Left renal pelvis (tissue), 4 donors: ENCODE results near the gene MAP2K7. TPM values are rescaled to one million over a fixed set of nuclear protein-coding genes. Genes with fewer than 3 reads are reported as not detected.
"Not testable (repeated sequence)": the region's sequence is repeated elsewhere in the genome, so short reads cannot be mapped to it uniquely, and the experiment has no call there.

Experiments
- DNase-seq, 4 donors: peaks; one replicate each; pipeline ENCODE4 v3.0.0-alpha.2; 2013; ENCODE audit warnings: low read depth in 4 of 4, low spot score in 3 of 4
- polyA plus RNA-seq, 4 donors: library from polyadenylated mRNA; unstranded; fragments of 120-200 nt; gene quantifications; one replicate each; pipeline ENCODE4 v1.2.1, GENCODE V29; 2013; ENCODE audit not compliant: insufficient read length in 4 of 4

MAP2K7 gene
- polyA plus RNA-seq, 4 donors = 20.8 to 41.9 (median 24.8) TPM

DNA sequence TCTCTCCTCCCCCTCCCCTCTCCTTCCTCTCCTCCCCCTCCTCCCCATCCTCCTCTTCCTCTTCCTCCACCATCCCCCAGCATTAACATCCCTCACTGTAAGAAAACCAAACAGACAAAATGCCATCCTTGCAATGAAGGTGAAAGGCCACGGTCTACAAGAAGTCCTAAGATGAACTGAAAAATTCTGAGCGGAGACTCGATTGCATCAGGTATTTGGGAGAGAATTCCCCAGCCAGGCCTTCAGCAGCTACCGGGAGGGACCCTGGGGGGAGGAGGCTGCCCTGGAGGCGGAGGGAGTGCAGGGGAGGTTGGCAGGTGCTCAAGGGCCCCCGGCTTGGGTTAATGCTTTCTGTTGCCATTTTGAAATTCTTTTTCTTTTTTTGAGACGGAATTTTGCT, 49.9 kb downstream of the MAP2K7 start:
- DNase-seq = no peak

DNA sequence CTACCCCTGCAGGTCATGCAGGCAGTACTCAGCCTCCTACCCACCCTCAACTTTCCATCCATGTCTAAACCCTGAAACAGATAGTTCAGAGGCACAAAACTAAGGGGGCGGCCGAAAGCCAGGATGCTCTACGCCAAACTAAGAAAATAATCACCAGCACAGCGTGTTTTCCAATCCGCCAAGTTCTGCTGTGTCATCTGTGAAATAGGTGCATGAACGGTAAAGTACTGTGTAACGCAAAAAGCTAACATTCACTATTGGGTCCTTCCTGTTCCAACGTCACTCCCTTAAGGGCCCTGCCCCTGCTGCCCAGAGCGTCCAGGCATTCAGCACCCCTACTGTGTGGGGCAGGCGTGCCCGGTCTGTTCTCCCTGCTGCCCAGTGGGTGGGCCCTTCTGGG, 52.0 kb downstream of the MAP2K7 start:
- no peak for DNase-seq

DNA sequence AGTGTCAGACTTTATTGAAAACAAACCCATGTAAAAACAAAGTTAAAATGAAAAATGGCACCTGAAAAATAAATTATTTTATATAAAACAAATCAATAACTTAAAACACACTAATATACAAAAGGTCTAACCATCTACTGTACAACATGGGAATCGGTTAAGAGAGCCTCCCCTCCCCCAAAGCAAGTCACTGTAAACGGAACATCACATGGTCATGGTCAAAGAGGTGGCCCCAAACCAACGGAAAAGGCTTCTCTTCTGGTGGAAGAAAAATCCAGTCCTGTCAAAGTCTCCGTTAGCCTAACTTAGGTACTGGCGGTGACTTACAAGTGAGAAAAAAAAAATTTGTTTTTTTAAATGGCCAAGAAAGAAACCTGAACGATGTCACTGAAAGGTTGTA, 55.5 kb downstream of the MAP2K7 start:
- DNase-seq = no peak

DNA sequence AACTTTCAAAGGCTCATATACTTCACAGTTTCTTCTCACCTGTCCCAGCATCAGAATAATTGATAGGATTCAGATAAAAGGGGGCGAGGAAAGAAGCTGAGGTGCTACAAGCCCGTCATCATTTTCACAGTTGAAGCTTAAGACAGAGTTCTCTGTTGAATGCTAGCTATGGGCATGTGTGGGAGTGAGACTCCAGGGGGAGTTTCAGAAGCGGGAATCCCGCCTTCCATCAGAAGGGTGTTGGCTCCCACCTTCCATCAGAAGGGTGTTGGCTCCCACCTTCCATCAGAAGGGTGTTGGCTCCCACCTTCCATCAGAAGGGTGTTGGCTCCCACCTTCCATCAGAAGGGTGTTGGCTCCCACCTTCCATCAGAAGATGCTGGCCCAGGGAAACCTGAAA, 57.4 kb downstream of the MAP2K7 start:
- DNase-seq = not testable (repeated sequence)

DNA sequence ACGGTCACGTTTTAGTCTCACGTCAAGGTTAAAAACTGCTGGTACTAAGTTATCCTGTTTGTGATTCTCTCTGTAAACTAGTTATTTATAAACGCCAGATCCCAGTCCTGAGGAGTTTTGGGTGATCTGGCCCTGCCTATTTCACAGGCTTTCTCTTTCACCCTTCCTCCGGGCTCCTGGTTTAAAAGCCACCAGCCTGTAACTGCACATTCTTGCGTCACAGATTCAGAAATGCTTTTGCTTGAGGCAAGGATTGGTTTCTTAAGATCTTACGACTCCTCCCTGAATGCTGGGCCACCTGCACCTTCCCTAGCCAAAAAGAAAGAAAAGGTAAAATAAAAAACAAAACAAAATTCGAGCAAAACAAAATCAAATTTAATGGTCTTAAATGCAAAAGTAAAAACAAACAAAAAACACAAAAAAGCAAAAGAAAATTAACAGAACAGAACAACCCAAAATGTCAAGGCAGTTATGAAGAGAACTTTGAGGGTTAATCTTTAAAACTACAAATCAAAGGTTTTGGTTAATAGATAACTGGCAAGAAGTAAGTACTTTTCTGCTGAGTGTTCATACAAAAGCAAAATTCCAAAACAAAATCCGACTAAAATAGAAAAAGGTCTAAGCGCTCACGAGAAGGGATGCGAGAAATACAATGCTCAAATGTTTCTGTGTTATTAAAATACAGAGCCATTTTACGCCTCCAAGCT, 58.4 kb downstream of the MAP2K7 start:
- DNase-seq = no peak

DNA sequence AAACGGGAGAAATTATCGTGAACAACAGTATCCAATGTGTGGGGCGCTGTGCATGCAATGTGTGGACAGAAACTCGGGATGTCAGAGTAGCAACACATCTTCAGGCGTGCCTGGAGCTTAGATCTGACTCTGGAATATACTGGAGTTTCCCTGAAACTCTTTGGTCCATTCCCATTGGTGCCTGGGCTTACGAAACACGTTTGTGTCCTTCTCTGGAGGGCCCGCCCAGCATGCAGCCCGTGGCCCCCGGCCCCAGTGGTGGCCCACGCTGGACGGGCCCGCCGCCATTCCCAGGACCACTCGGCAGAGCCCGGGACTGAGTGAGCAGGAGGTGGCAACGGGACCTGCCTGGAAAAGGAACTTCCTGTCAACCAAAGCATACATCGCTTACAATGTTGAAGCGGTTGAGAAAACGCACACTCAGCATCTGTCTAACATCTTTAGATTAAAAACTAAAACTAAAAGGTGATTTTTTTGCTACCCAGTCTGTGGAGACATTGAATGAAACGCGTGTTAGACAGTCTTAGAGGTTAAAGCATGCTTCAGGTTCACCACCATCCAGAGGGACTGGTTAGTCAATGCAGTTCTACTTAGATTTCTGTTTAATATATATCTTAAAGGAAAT, 59.1 kb downstream of the MAP2K7 start:
- no peak for DNase-seq

DNA sequence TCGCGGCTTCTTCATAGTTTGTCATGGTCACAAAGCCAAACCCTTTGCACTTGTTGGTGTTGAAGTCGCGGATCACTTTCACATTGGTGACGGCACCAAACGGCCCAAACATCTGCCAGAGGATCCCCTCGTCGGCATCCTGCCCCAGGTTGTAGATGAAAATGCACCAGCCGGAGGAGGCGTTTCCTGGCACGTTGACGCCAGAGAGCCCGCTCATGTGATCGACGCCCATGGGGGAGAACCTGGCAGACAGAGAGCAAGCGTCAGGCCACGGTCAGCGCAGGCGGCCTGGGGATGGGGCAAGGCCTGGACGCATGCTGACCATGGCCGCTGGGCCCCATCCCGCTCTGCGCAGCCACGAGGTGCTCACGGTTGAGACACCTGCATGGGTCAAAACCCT, 59.9 kb downstream of the MAP2K7 start:
- no peak for DNase-seq

Other genes starting within 250 kb of the MAP2K7 start
- gene RETN, start 234.8 kb upstream of the MAP2K7 start, polyA plus RNA-seq = 1 to 10 TPM in 3 of 4 donors, under 1 TPM in 1; 0.54 to 3.0 (median 1.6) TPM
- gene MCEMP1, start 226.8 kb upstream of the MAP2K7 start, polyA plus RNA-seq = under 1 TPM; 0.13 to 0.31 (median 0.24) TPM
- gene TRAPPC5, start 223.0 kb upstream of the MAP2K7 start, polyA plus RNA-seq = 10 to 100 TPM; 34.1 to 65.4 (median 41.0) TPM
- 1 to 10 TPM in 1 of 4 donors, under 1 TPM in 3; 0.19 to 1.2 (median 0.36) TPM for gene FCER2, start 201.7 kb upstream of the MAP2K7 start, polyA plus RNA-seq
- gene CLEC4G, start 171.8 kb upstream of the MAP2K7 start, polyA plus RNA-seq = under 1 TPM in 1 of 4 donors, not detected in 3; 0.31 TPM
- 1 to 10 TPM in 3 of 4 donors, under 1 TPM in 1; 0.87 to 6.0 (median 1.7) TPM for gene CD209, start 156.3 kb upstream of the MAP2K7 start, polyA plus RNA-seq
- 1 to 10 TPM in 3 of 4 donors, under 1 TPM in 1; 0.08 to 3.0 (median 2.1) TPM for gene CLEC4M, start 140.6 kb upstream of the MAP2K7 start, polyA plus RNA-seq
- 10 to 100 TPM; 14.0 to 18.7 (median 16.1) TPM for gene EVI5L, start 73.7 kb upstream of the MAP2K7 start, polyA plus RNA-seq
- gene PRR36, start 29.5 kb upstream of the MAP2K7 start, polyA plus RNA-seq = 1 to 10 TPM; 3.5 to 9.9 (median 6.8) TPM
- gene LRRC8E, start 15.4 kb upstream of the MAP2K7 start, polyA plus RNA-seq = 1 to 10 TPM in 3 of 4 donors, under 1 TPM in 1; 0.46 to 3.2 (median 2.1) TPM
- under 1 TPM in 3 of 4 donors, not detected in 1; 0.24 to 0.60 (median 0.59) TPM for gene TGFBR3L, start 11.0 kb downstream of the MAP2K7 start, polyA plus RNA-seq
- gene SNAPC2, start 16.5 kb downstream of the MAP2K7 start, polyA plus RNA-seq = 10 to 100 TPM; 13.6 to 20.9 (median 16.1) TPM
- gene CTXN1, start 22.3 kb downstream of the MAP2K7 start, polyA plus RNA-seq = 10 to 100 TPM; 11.6 to 34.1 (median 13.9) TPM
- gene TIMM44, start 39.8 kb downstream of the MAP2K7 start, polyA plus RNA-seq = 10 to 100 TPM; 31.1 to 61.0 (median 42.3) TPM
- gene ELAVL1, start 101.8 kb downstream of the MAP2K7 start, polyA plus RNA-seq = 10 to 100 TPM; 66.7 to 94.5 (median 85.1) TPM
- gene CCL25, start 148.9 kb downstream of the MAP2K7 start, polyA plus RNA-seq = under 1 TPM; 0.29 to 0.47 (median 0.39) TPM
- 10 to 100 TPM; 19.5 to 61.6 (median 46.2) TPM for gene FBN3, start 245.7 kb downstream of the MAP2K7 start, polyA plus RNA-seq